ENCODE results near the gene MNX1. TPM values are rescaled to one million over a fixed set of nuclear protein-coding genes. Genes with fewer than 3 reads are reported as not detected.

MNX1 gene
- total RNA-seq, 1 donor from 2014 or later = not detected

Other genes starting within 250 kb of the MNX1 start
- 148 TPM for gene LMBR1, start 117.5 kb downstream of the MNX1 start, total RNA-seq
- 24.1 TPM for gene NOM1, start 61.0 kb downstream of the MNX1 start, total RNA-seq
- gene UBE3C, start 128.3 kb upstream of the MNX1 start, total RNA-seq = 68.4 TPM